HG03442 (cell line): ENCODE results near the gene ELOVL2.
A peak's percentile ranks its signal among the peaks of the same experiment; 100 is the strongest.
"Not testable (repeated sequence)": the region's sequence is repeated elsewhere in the genome, so short reads cannot be mapped to it uniquely, and the experiment has no call there.

Source experiments
- ATAC-seq: cut with Tn5 transposase; IDR thresholded peaks from one replicate; pipeline ENCODE4 v1.9.1; 2021; ENCODE audit warnings: mild to moderate bottlenecking, moderate library complexity; ENCODE audit not compliant: unreplicated experiment

Gene ELOVL2

DNA sequence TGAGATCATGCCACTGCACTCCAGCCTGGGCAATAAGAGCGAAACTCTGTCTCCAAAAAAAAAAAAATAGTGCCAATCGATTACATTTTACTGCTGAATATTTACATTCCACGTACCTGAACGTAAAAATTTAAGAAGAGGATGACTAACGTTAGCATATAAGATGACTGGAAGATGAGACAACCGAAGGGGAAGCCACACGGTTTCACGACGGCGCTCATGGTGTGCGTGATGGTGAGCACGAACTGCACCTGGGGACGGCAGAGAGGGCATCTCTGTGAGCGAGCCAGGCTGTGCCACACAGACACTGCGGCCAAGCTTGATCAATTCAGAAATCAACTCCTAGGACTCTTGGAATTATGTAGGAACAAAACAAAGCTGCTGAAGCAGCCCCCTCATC, 54.5 kb downstream of the ELOVL2 start:
- no peak for ATAC-seq

DNA sequence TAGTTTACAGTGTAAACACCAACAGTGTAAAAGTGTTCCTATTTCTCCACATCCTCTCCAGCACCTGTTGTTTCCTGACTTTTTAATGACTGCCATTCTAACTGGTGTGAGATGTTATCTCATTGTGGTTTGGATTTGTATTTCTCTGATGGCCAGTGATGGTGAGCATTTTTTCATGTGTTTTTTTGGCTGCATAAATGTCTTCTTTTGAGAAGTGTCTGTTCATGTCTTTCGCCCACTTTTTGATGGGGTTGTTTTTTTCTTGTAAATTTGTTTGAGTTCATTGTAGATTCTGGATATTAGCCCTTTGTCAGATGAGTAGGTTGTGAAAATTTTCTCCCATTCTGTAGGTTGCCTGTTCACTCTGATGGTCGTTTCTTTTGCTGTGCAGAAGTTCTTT, 59.1 kb downstream of the ELOVL2 start:
- not testable (repeated sequence) for ATAC-seq

DNA sequence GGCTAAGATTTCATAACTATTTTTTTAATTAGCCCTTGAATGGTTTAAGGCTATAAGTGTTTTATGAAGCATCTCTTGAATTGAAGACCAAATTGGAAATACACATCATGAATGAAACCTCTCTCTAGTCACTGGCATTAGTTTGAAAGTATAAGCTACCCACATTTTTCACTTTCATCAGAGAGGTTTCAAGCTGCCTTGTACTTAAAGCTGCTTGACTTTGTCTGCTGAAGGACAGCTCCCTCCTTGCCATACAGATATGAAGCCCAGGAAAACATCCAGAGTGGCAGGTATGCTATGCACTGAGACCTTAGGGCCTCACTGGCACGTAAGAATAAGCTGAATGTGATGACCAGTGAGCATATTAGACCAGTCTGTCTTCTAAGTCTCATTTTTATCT, 62.7 kb downstream of the ELOVL2 start:
- ATAC-seq = no peak

DNA sequence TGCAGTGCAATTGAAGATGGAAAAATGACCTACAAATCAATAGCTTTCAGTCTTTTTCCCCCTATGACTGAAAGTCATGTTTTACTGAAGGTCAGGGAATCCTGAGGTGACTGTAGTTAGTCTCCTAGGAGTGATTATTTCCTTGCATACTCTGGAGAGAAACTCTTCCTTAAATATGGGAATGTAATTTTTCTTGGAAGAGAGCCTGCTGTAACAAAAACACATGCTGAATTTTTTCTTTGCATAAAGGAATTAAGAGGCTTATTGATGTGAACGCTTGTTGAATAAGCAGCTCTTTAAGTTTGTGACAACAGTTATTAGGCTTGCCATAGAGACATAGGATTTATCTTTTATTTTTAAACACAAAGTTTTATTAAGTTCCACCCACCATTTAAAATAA, 64.5 kb downstream of the ELOVL2 start:
- no peak for ATAC-seq

DNA sequence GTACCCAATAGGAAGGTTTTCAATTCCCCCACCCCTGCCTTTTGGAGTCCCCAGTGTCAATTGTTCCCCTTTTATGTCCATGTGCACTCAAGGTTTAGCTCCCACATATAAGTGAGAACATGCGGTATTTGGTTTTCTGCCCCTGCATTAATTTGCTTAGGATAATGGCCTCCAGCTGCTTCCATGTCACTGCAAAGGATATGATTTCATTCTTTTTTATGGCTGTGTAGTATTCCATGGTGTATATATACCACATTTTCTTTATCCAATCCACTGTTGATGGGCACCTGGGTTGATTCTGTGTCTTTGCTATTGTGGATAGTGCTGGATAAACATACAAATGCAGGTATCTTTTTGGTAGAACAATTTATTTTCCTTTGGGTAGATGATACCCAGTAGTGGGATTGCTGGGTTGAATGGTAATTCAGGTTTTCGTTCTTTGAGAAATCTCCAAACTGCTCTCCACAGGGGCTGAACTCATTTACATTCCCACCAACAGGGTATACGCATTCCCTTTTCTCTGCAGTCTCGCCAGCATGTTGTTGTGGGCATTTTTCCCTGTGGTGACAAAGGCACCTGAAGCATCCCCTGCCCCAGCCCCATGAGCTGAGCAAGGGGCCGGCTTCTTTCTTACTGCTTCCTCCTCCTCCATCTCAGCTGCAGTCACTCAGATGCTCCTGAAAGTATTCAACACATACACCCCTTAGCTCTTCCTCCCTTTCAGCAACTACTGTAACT, 66.7 kb downstream of the ELOVL2 start:
- ATAC-seq = no peak

DNA sequence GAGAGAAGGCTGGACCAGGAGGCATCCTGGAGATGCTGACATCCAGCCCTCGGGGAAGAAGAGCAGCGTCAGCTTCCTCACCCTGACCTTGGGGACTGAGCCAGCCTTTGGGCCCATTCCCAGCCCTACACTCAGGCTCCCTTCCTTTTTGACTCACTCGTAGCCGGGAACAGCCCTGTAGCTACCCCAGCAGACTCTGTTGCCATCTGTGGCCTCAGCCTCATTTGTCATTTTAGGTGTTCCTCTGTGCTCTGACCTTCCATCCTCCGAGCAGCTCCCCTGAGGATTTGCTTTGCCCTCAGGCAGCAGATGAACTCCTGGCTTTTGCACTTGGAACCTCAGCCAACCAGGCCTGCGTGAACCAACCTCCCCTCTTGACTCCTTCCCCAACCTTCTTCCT, 67.5 kb downstream of the ELOVL2 start:
- ATAC-seq = no peak

DNA sequence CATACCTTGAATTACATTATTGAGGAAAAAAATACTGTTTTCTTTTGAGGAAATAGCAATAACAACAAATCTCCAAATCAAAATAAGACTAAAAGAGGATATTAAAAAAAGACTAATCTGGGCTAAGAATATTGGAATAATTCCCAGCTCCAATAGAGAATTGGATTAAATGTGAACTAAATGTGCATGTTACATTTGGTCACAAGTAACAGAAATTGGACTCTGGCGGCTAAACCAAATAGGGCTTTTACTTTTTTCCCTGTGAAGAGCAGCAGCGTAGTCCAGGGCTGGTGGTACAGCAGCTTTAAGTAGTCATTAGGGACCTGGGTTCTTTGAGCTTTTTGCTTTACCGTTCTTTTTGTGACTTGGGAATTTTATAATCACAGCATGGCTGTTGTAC, 71.9 kb downstream of the ELOVL2 start:
- ATAC-seq = no peak

DNA sequence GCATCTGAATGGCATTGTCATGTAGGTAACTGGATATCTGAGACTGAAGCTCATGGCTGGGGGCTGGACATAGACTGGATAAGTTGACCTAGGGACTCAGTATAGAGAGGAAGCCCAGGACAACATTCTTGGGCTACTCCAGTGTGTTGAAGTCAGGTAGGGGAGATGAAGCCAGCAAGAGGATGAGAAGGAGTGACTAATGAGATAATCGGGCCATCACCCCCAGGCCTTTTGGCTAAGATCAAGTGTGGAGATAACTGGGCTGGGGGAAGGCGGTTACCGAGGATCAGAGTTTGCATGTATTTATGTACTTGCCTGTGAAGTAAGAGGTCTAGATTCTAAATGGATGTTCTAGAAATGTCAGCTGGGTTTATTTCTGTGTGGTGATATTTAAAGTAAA, 73.4 kb downstream of the ELOVL2 start:
- no peak for ATAC-seq

DNA sequence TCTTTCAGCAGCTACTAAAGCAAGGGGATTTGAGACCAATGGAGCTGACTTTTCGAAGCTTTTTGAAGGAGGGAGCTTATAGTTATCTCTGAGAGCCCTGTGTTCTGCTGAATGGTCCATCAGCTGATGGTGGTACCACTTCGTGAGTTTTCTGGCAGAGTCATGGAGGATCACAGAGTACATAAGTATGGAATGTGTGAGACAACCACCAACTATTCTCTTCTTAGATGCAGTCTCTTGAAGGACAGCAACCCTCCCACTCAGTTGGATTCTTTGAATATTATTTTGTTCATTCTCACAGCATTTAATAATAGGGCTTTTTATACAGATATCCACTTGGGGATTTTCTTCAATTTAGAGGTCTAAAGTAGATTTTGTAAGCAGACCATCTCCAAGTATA, 75.3 kb downstream of the ELOVL2 start:
- no peak for ATAC-seq

DNA sequence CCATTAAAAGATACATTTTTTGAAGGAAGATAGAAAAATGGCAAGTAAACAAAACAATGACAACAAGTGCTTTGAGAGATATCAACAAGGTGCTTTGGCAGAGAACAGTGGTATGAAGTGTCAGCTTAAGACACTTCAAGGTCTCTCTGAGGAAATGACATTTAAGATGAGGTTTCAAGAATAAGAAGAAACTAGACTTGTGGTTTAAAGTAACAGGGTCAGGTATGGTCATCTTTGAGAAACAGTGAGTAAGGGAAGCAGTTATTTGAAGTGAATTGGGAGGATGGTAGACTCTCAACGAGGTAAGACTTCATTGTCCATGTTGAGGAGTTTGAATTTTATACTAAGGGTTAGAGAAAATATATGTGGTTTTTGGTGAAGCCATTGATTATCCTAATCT, 79.4 kb downstream of the ELOVL2 start:
- ATAC-seq = peak; percentile 90

DNA sequence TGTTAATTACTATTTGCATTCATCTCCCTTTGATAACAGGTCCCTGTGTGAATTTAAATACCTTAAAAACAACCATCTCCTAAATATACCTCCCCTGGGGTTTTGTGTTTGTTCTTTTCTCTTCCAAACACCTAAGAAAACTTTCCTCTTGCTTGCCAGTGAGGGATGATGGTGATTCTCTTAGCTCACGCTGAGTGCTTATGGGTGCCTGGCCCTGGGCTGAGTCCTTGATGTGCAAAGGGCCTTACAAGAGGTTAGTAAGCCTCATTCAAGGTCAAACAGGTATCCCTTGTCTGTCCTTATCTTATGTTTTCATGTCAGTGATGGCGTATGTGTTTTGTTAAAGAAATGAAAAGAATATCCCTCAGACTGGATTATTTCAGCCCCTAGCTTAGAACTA, 81.0 kb downstream of the ELOVL2 start:
- ATAC-seq = no peak

DNA sequence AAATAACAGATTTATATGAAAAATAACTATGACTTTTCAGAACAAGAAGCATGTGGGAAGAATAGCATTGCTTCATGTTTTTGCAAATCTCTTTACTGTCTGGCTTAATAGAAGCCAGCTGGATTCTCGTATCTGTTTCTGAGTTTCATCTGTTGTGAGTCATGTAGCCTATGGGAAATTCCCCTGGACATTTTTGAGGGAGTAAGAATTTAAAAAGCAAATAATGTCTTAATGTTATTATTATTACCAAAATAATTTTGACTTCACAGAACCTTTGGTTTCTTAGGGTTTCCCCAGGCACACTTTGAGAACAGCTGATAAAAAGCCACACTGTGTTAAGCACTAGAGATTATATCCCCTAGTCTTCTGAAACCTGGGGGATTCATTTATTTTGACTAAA, 81.4 kb downstream of the ELOVL2 start:
- ATAC-seq = no peak

DNA sequence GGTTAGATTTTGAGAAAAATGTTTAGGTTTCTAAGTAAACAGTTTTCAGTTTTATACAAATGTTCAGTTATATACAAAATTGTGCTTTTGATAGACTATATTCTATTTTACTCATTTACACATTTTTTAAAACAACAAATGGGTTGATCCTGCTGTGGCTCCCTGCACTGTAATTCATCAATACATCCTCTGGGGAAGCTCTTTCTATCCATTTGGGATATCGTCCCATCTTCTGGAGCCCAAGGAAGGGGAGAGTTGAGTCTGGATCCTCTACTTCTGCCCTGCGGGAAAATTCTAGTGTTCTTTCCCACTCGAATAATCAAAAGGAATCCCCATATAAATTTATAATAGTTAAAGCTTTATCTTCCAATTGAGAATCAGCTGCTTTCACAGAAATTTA, 82.3 kb downstream of the ELOVL2 start:
- ATAC-seq = no peak

DNA sequence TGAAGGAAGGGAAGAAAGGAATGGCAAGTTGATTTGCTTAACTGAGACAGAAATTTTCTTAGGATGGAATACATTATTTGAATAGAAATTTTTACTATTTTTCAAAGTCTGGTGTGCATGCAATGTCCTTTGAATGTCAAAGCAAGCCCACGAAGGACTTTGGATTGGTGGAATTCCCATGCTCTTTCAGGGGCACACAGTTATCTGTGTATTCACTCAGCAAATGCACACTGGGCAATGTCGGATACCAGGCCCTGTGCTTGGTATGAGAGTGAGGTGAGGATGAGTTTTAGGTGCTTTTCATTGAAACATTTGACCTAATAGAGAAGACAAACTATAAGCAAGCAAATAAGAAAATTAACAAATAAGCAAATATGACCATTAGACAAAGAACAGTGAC, 83.9 kb downstream of the ELOVL2 start:
- no peak for ATAC-seq

DNA sequence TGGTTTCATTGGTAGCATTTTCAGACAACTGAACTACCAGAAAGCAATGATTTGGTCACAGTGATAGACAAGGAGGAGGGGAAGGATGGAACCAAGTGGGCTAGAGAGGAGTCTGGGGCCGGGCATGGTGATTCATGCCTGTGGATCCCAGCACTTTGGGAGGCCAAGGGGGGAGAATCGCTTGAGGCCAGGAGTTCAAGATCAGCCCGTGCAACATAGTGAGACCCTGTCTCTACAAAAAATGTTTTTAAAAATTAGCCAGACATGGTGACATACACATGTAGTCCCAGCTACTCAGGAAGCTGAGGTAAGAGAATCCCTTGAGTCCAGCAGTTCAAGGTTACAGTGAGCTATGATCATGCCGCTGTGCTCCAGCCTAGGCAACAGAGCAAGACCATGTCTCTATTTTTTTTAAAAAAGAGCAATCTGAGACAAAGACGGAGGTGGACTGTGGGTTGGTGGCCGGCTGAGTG, 86.7 kb downstream of the ELOVL2 start:
- ATAC-seq = no peak

DNA sequence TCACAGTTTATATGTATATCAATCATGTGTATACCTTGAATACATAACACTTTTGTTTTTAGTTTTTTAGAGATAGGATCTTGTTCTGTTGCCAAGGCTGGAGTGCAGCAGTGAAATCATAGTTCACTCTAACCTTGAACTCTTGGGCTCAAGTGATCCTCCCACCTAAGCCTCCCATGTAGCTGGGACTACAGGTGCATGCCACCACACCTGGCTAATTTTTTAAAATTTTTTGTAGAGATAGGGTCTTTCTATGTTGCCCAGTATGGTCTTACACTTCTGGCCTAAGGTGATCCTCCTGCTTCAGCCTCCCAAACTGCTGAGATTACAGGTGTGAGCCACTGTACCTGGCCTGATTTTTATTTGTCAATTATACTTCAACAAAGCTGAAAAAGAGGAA, 87.3 kb downstream of the ELOVL2 start:
- ATAC-seq = no peak

DNA sequence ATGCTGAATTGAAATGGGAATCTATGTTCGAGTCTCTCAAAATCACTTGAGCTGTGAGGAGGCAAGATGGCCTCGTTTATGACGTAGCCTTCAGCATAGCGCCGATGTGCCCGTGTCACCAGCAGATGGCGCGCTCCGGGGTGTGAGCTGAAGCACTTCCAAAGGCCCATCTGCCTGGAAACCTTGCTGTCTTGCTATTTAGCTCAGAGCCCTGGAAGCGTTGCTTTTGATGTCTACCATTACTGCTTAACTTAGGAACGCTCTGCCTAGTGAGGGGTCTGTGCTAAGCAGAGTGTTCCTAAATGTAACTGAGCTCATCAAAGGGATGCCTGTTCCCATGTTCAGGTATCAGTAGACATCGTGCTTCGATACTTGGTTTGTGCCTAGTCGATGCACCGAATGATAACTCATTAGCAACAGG, 89.5 kb downstream of the ELOVL2 start:
- ATAC-seq = peak; percentile 90

DNA sequence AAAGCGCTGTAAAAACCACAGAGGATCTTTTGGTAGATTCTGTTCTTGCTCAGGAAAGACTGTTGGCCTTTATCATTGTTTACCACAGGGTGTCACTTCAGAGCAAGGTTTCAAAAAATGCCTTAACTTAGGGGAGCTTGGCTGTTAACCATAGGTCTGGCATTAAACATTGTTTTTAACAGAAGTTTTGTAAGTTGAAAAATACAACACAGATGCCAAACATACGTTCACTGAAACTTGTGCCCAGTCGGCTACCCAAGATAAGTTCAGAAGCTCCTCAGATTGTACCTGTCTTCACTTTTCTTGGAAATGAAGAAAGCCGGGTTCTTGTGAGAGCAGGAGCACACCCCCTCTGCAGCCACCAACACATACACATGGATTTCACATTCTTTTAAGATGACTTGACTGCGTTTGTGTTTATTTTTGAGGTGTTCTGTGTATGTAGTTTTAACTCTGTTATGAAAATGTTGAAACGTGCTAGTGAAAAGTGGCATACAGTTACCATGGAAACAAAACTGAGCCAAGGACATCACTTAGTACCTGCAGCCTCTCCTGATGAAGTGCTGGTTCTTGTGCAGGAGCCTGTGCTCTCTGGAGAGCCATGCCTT, 92.3 kb downstream of the ELOVL2 start:
- ATAC-seq = no peak

DNA sequence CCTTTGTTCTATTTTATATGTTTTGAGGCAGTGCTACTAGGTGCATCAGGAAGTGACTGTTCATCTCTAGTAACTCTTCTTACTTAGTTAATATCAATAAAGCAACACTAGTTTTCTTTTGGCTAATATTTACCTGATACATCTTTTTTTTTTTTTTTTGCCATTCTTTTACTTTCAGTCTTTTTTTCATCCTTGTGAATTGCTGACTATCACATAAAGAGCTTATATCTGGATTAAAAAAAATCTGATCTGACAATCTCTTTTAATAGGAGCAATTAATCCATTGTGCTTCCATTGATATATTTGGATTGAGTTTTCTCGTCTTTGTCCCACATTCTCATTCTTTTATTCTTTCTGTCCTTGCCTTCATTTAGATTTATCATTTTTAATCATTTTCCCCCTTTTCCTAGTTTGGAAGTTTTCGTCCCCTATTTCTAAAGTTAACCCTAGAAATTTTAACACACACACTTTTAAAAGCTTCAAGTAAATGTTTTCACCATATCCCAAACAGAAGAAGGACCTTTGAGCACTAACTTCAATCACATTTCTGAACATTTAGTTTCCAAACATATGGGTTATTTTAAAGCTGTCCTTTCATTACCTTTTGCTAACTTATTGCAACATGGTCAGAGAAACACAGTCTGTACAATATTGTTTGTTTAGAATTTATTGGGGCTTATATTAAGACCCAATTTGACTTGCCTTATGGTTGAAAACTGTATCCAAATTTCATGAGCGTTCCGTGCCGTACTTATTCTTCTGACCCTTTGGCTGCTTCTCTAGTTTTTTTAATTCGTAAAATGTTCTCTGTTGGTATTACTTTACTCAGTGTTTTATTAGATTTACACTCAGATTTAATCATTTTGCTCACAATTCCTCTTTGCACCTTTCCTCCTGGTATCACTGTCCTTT, 94.3 kb downstream of the ELOVL2 start:
- no peak for ATAC-seq

DNA sequence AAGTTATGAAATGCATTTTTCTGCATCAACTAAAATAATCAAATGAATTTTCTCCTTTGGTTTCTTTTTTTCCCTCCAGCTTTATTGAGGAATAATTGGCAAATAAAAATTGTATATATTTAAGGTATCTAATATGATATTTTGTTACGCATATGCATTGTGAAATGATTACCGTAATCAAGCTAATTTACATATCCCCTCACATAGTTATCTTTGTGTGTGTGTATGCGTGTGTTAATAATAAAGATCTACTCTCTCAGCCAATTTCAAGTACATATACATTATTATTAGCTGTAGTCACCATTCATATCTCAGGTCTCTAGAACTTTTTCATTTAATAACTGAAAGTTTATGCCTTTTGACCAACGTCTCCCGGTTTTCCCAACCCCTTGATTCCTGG, 96.1 kb downstream of the ELOVL2 start:
- no peak for ATAC-seq

DNA sequence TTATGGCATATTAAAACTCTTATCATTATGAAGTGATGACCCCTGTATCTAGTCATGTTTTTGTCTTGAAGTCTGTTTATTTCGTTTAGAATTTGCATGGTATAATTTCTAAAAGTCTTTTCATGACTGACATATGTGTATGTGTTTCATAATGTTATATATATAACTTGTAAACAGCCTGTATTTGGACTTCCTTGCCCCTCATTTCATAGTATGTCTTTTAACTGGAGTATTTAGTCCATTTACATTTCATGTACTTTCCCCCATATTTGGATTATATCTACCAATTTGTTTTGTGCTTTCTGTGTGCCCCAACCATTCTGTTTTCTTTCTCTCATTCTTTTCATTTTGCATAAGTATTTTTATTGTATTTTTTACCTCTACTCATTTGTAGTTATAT, 98.3 kb downstream of the ELOVL2 start:
- ATAC-seq = no peak

DNA sequence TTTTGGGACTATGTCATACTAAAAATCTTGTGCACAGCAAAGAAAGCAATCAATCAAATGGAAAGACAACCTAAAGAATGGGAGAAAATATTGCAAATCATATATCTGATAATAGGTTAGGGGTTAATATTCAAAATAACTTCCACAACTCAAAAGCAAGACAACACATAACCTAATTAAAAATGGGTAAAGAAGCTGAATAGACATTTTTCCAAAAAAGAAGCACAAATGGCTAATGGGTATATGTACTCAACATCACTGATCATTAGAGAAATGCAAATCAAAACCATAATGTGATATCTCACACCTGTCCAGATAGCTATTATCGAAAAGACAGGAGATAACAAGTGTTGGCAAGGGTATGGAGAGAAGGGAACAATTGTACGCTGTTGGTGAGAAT, 104.3 kb downstream of the ELOVL2 start:
- no peak for ATAC-seq
